CD4-positive, alpha-beta T cell treated with Interleukin-10 for 1 hour (primary cell): ENCODE results near the gene IP6K3.

ENCODE experiments used
- DNase-seq: peaks from one replicate; pipeline ENCODE4 v3.0.0-alpha.2; 2020

The IP6K3 gene

GRCh38 chr6:33686225-33686924 lies 60.3 kb downstream of the IP6K3 start:
- no peak for DNase-seq

DNA sequence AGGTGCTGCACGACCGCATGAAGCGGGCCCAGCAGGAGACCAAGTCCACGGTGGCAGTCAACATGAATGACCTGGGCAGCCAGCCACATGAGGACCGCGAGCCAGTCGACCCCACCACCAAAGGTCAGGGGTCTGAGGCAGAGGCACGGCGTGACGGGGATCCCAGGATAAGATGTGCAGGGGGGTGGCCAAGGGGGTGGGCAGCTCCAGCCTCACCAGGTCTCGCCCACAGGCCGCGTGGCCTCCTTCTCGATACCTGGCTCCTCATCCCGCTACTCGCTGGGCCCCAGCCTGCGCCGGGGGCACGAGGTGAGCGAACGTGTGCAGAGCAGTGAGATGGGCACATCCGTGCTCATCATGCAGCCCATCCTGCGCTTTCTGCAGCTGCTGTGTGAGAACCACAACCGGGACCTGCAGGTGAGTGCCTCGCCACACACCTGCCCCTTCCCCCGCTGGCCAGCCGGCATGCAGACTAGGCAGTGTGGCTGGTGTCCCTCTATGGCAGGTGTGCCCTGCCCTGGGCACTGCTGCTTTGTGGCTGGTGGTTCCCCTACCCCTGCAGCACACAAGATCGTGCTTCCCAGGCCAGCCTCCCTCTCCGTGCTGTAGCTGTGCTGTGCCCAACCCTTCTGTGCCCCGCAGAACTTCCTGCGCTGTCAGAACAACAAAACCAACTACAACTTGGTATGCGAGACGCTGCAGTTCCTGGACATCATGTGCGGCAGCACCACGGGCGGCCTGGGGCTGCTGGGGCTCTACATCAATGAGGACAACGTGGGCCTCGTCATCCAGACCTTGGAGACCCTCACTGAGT lies 61.1 kb downstream of the IP6K3 start:
- DNase-seq: no peak

- DNase-seq: no peak
Observed at GRCh38 chr6:33684983-33685382, 61.7 kb downstream of the IP6K3 start.

DNA sequence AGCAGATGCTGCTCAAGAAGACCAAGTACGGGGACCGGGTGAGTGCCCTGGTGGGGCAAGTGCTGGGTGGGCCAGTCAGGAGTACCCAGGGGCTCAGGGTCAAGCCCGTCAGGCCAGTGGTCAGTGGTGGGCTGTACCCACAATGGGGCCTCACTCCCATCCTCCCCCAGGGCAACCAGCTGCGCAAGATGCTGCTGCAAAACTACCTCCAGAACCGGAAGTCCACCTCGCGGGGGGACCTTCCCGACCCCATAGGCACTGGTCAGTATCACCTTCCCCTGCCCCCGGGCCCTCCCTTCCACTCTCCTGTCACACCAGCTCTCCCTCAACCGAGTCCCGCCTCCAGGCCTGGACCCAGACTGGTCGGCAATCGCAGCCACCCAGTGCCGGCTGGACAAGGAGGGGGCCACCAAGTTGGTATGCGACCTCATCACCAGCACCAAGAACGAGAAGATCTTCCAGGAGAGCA lies 62.2 kb downstream of the IP6K3 start:
- no peak for DNase-seq

GRCh38 chr6:33683576-33684427 lies 62.9 kb downstream of the IP6K3 start:
- no peak for DNase-seq

GRCh38 chr6:33683051-33683571 lies 63.6 kb downstream of the IP6K3 start:
- peak; percentile 20 for DNase-seq

GRCh38 chr6:33682341-33682740 lies 64.4 kb downstream of the IP6K3 start:
- DNase-seq: no peak

- DNase-seq: no peak
Observed at GRCh38 chr6:33679761-33680160, 66.9 kb downstream of the IP6K3 start.

DNA sequence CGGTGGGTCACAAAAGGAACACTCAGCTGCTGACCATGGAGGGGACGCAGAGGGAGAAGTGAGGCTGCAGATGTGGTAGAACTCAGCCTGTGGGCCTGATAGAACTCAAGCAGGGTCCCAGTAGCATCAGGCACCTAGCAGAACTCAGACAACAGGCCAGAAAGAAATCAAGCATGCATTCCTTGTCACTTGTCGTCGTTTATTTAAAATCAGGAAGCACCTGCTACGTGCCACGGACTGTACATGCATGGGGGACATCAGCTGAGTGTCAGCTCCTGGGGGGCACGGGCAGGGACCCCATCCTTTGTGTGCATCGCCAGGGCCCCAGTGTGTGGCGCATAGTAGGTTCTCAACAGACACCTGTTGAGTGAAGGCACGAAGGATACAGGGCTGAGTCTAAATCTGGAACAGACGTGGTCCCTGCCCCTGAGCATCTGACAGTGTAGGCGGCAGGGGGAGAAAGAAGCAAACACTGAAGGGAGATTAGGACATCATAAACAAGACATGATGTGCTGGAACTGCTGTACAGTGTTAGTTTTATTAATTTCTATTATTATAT lies 67.7 kb downstream of the IP6K3 start:
- DNase-seq: no peak

- DNase-seq: no peak
Observed at GRCh38 chr6:33678233-33678931, 68.3 kb downstream of the IP6K3 start.

DNA sequence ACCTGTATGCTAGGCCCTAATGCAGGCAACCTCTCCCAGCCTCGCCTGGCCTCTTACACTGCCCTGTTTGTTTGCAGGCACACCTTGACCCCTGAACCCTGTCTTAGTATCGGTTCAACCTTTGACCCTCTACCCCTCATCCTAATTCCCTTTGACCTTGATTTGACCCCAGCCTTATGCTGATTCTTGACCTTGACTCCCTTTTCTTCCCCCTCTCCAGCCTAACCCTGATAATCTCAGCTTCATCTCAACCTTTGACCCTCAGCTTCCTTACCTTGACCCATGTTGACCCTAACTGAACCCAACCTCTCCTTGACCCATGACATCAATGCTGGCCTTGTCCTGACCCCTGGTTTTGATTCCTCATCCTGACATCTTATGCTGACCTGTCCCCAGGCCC lies 69.0 kb downstream of the IP6K3 start:
- no peak for DNase-seq

GRCh38 chr6:33677143-33677660 lies 69.5 kb downstream of the IP6K3 start:
- DNase-seq: no peak

DNA sequence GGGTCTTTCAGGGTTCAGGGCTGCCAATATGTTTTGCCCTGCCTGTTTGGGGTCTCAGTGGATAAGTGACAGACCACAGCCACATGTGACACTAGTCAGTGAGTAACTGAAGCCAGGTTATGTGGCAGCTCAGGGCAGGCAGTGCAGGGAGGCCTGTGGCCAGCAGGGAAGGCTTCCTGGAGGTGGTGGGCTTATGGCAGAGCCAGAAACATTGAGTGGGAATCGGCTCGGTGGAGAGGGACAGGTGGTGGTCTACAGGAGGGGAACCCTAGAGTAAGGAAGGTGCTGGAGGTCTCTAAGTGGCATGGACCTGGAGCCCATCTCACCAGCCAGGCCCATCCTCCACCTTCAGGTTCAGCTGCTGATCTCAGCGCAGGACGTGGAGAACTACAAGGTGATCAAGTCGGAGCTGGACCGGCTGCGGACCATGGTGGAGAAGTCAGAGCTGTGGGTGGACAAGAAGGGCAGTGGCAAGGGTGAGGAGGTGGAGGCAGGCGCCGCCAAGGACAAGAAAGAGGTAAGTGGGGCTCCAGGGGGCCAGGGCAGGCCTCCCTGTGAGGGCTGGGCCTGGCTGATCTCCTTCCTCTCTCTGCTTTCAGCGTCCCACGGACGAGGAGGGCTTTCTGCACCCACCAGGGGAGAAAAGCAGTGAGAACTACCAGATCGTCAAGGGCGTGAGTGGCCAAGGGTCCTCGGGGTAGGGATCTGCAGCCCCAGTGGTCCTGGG lies 70.1 kb downstream of the IP6K3 start:
- no peak for DNase-seq

DNA sequence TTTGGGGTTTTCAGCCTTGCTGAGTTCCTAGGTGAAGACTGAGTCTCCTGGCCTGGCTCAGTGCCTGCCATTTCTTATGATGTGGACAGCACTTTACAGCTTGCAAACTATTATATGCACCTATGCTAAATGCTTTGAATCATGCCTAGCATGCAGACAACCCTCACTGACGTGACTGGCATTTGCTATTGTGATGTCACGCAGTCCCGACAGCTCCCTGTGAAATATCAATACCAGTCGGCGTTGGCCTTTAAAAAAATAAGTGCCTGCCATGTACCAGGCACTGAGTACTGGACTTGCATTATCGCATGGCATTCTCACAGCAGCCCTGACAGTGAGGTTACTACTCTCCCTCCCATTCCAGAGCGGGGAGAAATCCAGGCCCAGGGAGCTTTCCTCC lies 70.7 kb downstream of the IP6K3 start:
- no peak for DNase-seq

DNA sequence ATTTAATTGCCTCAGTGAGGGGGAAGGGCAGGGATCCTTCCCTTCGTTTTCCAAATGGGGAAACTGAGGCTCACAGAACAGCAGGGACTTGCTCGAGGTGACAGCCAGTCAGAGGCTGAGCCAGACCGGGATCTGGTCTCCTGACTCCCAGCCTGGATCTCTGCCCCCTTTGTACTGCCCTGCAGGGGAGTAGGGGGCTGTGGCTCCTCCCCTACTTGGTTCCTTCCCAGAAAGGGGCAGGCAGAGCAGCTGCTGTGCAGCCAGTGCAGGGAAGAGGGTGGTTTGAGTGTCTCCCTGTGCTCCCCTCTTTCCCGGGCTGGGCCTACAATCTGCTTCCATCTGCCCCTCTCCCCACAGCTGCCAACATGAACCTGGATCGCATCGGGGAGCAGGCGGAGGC lies 72.9 kb downstream of the IP6K3 start:
- DNase-seq: no peak

DNA sequence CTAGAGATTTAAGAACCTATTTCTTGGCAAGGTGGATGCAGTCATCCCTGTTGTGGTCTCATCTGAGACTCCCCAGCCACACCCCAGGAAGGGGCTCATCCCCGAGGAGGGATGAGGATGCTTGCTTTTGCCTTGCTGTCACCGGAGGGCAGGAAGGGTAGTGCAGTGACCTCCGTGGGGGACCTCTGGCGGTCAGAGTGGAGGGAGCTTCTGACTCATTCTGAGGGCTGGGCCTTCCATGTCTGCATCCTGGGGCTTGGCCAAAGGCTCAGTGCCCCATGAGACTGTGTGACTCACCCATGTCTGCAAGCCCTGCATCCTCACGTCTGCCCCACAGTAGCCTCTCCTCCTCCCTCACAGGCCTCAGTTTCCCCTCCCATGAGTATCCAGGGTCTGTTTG lies 73.9 kb downstream of the IP6K3 start:
- no peak for DNase-seq

DNA sequence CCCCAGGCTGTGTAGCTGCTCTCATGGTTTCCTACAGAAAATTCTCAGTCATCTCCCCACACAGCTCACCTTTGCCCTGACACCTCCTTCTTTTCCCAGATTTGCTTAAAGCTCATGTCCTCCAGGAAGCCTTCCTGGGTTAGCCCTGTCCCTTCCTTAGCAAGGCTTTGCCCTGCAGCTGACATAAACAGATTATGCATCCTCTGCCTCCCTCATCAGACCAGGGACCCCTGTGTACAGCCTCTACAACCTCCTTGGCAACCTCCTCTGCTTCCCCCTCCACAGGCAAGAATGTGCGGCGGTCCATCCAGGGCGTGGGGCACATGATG lies 75.0 kb downstream of the IP6K3 start:
- DNase-seq: no peak
